HG03521 (cell line): Measurements from ENCODE around the gene GNG3.
"Not testable (repeated sequence)": the region's sequence is repeated elsewhere in the genome, so short reads cannot be mapped to it uniquely, and the experiment has no call there.

Experiments used
- ATAC-seq: cut with Tn5 transposase; IDR thresholded peaks from one replicate; pipeline ENCODE4 v1.9.1; 2021; ENCODE audit warnings: mild to moderate bottlenecking, moderate library complexity; ENCODE audit not compliant: unreplicated experiment

Gene GNG3

GRCh38 chr11:62716206-62716605, 8.7 kb downstream of the GNG3 start:
- ATAC-seq: no peak

DNA sequence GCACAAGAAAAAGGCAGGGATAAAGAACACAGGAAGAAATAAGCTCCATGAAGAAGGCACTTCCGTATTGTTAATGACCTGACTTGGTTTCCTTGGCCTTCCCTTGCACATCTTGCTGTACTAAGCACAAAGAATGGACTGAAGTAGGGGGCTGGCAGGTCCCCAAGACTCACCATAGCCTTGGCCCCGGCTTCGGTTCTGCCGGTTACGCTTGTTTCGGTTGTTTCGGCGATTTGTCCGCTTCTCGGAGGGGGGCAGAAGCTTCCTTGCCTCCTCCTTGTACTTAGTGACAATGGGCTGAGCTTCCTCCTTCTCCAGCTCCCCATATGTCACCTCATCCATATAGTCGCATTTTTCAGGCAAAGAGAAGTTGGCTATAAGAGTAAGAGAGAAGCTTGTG, 9.3 kb downstream of the GNG3 start:
- ATAC-seq: no peak

DNA sequence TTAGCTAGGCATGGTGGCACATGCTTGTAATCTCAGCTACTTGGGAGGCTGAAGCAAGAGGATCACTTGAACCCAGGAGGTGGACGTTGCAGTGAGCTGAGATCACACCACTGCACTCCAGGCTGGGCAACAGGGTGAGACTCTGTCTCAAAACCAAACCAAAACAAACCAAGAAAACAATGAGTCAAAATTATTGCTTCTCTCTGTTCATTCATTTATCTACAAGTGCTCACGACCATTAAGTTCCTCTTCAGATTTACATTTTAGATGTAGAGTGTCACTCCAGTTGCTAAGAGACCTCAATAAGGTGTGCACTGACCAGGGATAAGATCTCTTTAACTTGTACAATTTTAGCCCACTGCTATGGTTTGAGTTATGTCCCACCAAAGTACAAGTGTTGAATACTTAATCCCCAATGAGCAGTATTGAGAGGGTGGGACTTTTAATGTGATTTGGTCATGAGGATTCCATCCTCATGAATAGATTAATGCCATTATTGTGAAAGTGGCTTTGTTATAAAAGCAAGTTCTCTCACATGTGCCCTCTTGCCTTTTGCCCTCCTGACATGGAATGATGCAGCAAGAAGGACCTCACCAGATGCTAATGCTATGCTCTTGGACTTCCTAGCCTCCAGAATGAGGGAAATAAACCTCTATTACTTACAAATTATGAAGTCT, 12.0 kb downstream of the GNG3 start:
- no peak for ATAC-seq

GRCh38 chr11:62721994-62722393, 14.5 kb downstream of the GNG3 start:
- no peak for ATAC-seq

DNA sequence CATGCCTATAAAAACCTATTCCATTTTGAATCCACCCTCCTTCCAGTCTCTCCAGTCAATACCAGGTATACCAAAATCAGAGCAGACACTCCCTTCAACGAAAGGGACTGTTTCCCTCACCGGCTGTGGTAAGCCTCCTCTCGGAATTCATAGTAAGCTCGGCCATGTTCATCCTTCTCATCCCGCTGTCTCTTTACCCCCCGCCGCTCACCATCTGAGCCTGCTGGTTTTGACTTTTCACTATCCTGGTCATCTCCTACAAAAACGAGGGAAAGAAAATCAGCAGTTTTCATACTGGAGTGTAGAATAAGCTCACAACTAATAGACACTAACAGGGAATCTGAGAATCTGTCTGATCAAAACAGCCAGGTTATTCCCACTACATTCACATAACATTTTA, 16.7 kb downstream of the GNG3 start:
- ATAC-seq: no peak

GRCh38 chr11:62725646-62726045, 18.2 kb downstream of the GNG3 start:
- no peak for ATAC-seq

DNA sequence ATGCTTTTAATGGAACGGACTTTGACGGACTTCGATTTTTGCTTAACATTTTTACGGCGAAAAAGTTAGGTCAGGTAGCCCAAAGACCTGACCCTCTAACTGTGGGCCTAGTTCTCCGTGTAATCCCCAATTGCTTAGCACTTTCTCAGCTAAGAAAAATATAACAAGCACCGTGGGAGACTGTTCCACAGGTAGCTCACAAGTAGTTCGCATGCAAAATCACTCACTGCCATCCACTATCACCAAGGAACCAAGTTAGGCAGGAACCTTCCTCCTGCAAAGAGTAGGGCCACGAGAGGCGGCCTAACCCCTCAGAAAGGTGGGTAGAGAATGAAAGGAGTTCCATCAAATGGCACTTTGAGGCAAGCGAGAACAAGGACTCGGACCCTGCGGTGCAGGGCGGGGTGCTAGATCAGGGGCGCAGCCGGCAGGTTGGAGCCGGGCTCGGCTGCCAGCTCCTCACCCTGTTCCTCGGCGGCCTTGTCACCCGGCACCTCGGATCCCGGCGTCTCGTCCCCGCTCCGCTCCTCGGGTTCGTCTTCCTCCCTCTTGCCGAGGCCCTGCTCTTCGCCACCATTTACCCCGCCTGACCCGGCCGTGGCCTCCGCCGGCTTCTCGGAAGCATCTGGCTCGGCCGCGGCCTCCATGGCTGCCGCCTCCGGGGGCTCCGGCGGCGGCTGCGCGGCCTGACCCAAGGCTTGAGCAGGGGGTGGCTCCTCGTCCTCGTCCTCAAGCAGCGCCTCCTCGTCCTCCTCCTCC, 18.9 kb downstream of the GNG3 start:
- ATAC-seq: peak; percentile 1

GRCh38 chr11:62726915-62727164, 19.4 kb downstream of the GNG3 start:
- no peak for ATAC-seq

- peak; percentile 64 for ATAC-seq
Measured at GRCh38 chr11:62727165-62727871, 19.8 kb downstream of the GNG3 start, which contains the start of gene HNRNPUL2. Gene HNRNPUL2 (minus strand): TSS chr11:62727457. CDS start chr11:62727156, 301 bp downstream.

- peak; percentile 48 for ATAC-seq
Measured at GRCh38 chr11:62727872-62728170, 20.3 kb downstream of the GNG3 start.

- peak; percentile 7 for ATAC-seq
Measured at GRCh38 chr11:62728171-62728988, 20.9 kb downstream of the GNG3 start, which contains the start of gene TTC9C. Gene TTC9C (plus strand): TSS chr11:62728486. CDS start chr11:62728849, 363 bp downstream.

- ATAC-seq: not testable (repeated sequence)
Measured at GRCh38 chr11:62730076-62730475, 22.6 kb downstream of the GNG3 start.

DNA sequence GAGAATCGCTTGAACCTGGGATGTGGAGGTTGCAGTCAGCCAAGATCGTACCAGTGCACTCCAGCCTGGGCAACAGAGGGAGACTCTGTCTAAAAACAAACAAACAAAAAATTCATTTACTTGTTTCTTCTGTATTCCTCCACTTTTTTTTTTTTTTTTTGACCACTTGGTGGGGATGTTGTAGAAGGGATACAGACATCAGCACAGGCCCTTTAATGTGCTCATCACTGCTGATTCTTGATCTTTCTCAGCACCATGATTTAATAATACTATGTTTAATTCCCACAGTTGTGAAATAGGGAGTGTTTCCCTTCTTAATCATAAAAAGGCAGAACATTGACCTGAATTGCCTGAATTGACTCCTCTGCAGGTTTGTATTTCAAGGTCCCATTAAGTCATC, 25.4 kb downstream of the GNG3 start:
- no peak for ATAC-seq

DNA sequence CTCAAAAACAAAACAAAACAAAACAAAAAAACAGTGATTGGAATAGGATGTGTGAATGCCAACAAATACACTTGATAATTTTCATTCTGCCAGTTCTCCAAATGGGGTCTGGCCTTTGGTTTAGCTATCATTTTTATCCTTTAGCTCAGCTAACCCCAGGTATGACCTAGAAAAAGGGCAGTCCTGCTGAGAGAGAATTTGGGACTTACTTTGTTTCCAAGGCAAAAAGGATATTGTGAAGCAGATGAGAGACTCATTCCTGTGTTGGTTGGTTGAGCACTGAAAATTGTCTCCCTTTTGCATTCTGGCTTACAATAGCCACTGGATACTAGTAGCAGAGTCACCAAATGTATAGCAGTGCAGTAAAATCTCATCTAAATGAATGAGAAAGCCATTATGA, 29.7 kb downstream of the GNG3 start:
- ATAC-seq: no peak

DNA sequence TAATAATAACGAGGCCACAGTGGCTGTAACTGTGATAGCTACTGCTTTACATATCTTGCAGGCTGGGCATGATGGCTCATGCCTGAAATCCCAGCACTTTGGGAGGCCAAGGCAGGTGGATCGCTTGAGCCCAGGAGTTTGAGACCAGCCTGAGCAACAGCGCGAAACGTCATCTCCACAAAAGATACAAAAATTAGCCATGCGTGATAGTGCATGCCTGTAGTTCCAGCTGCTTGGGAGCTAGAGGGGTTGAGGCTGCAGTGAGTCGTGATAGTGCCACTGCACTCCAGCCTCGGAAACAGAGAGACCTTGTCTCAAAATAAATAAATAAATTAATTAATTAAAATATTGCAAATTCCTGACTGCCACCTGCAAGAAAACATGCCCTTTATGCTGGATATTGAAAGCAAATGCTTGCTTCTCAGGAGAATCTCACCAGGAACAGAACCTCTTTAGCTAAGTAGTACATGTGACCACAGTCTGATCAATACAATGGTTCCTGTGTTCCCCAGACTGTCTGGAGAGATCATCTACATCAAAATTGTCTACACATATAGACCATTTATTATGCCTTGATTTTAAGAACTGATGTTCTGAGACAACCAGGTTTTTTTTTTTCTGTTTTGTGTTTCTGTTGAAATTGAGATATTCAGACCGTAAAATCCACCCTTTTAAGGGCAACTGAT, 40.1 kb downstream of the GNG3 start:
- no peak for ATAC-seq

DNA sequence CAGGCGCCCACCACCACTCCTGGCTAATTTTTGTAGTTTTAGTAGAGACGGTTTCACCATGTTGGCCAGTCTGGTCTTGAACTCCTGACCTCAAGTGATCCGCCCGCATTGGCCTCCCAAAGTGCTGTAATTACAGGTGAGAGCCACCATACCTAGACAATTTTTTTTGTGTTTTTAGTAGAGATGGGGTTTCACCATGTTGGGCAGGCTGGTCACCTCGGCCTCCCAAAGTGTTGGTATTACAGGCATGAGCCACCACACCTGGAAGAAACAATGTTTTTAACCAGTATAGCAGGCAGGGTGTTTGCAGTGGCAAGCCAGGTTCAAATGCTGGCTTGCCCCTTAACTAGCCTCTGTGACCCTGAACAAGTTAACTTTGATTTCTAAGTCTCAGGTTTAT, 42.5 kb downstream of the GNG3 start:
- not testable (repeated sequence) for ATAC-seq

DNA sequence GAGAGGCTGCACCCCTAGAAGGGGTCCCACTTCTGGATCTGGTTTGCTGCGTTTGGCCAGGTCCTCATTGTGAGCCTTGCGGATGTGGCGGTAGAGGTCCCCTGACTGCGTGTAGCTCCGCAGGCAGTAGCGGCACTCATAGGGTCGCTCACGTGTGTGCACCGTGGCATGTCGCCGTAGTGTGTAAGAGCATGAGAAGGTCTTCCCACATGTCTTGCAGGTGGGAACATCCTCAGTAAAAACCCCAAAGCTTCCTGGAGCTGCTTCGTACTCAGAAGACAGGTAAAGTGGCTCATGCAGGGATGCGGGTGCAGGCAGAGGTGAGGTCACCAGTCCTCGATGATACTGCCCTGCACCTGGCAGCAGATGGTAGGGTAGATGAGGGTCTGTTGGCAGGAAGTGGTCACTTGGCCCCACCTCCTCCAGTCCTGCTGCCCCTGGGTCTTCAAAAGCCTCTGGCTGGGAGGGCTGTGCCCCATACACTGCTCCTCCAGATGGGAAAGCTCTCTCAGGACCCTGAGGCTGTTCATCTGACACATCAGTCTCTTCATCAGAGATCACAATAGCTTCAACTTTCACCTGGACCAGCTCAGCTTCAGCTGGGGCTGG, 44.8 kb downstream of the GNG3 start:
- ATAC-seq: no peak

GRCh38 chr11:62752994-62753735, 45.7 kb downstream of the GNG3 start:
- no peak for ATAC-seq

- peak; percentile 93 for ATAC-seq
Measured at GRCh38 chr11:62753736-62754603, 46.5 kb downstream of the GNG3 start, which contains the start of gene ZBTB3. Gene ZBTB3 (minus strand): TSS chr11:62754160. CDS start chr11:62753664, 496 bp downstream.
